Measurements from ENCODE around the gene SLC25A25. TPM values are rescaled to one million over a fixed set of nuclear protein-coding genes. Genes with fewer than 3 reads are reported as not detected.

SLC25A25 gene
- total RNA-seq, 1 experiment from 2014 or later = 4.1 TPM

DNA sequence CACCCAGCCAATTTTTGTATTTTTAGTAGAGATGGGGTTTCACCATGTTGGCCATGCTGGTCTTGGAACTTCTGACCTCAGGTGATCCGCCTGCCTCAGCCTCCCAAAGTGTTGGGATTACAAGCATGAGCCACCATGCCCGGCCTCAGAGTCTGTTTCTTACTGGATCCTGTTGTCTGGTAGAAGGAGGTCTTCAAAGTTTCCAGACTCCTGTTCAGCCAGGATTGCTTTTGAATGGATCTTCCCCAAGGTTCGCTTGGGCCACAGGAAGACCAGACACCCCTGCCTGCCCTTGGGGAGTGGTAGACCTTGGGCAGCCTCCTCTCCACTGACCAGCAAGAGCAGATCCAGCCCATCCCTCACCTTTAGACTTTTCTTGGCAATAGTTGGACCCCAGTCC, 73.6 kb downstream of the SLC25A25 start:
- Histone ChIP-seq H2AFZ (ENCODE audit: low read length) (no peak overlapping the region), H3K27me3 (ENCODE audit: low read length) (no peaks in the 10 kb centered on the region), H3K79me2 (ENCODE audit: low read length) (no peaks in the 10 kb centered on the region), H3K4me2 (ENCODE audit: low read depth, low read length, poor library complexity, severe bottlenecking) (no peak overlapping the region), H3K9me2 (replicated peaks; ENCODE audit: insufficient read depth, low read length) (no peaks in the 10 kb centered on the region), H3K4me3 (ENCODE audit: low read length) (no peak overlapping the region), H3K27ac (ENCODE audit: low read length) (no peak overlapping the region), H3K4me1 (ENCODE audit: low read length) (no peaks in the 10 kb centered on the region), H4K20me1 (ENCODE audit: insufficient read depth, low read depth, low read length) (no peaks in the 10 kb centered on the region), H3K9me3 (ENCODE audit: low read length) (no peaks in the 10 kb centered on the region), H3K36me3 (ENCODE audit: insufficient read depth, low read length) (no peaks in the 10 kb centered on the region), H3K9ac (ENCODE audit: low read length) (no peak overlapping the region)
- DNase-seq = no peak

DNA sequence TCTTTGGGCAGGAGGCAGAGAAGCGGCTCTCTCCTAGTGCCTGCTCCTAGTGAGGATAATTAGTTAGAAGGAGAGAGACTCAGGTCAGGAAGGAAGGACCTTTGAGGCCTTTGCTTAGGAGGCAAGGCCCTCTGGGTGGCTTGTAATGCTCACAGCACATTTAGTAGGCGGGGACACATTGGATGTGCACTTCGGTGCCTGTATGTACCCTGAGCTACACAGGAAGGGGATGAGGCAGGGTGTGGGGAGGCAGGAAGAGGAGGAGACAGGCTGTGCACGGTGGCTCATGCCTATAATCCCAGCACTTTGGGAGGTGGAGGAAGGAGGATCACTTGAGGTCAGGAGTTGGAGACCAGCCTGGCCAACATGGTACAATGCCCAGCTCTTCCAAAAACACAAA, 74.0 kb downstream of the SLC25A25 start:
- H3K4me3 ChIP-seq (ENCODE audit: low read length) = no peak overlapping the region
- H3K9ac ChIP-seq (ENCODE audit: low read length) = no peak overlapping the region
- no peaks in the 10 kb centered on the region for H3K9me3 ChIP-seq (ENCODE audit: low read length)
- no peaks in the 10 kb centered on the region for H3K27me3 ChIP-seq (ENCODE audit: low read length)
- no peak for DNase-seq
- H3K27ac ChIP-seq (ENCODE audit: low read length) = no peak overlapping the region
- no peaks in the 10 kb centered on the region for H4K20me1 ChIP-seq (ENCODE audit: insufficient read depth, low read depth, low read length)
- H3K79me2 ChIP-seq (ENCODE audit: low read length) = no peaks in the 10 kb centered on the region
- H3K4me1 ChIP-seq (ENCODE audit: low read length) = no peaks in the 10 kb centered on the region
- no peak overlapping the region for H3K4me2 ChIP-seq (ENCODE audit: low read depth, low read length, poor library complexity, severe bottlenecking)
- no peaks in the 10 kb centered on the region for H3K9me2 ChIP-seq (replicated peaks; ENCODE audit: insufficient read depth, low read length)
- no peak overlapping the region for H2AFZ ChIP-seq (ENCODE audit: low read length)
- no peaks in the 10 kb centered on the region for H3K36me3 ChIP-seq (ENCODE audit: insufficient read depth, low read length)

DNA sequence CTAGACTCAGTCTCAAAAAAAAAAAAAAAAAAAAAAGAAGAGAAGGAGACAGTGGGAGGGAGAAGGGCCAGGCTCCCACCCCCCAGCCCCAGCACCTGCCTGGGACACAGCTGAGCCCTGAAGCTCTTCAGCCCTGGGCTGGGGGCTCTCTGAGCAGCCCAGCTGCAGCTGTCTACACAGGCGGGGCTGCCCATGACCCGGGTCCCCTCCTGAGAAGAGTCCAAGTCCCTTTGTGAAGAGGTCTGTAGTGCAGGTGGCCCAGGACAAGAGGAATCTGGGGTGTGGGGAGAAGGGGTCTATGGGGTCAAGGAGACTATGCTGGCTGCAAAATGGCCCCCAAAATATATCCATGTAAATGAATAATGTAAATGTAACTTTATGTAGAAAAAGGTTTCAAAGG, 74.6 kb downstream of the SLC25A25 start:
- Histone ChIP-seq H3K4me1 (ENCODE audit: low read length) (no peaks in the 10 kb centered on the region), H3K27me3 (ENCODE audit: low read length) (no peaks in the 10 kb centered on the region), H2AFZ (ENCODE audit: low read length) (no peak overlapping the region), H3K27ac (ENCODE audit: low read length) (no peak overlapping the region), H3K4me2 (ENCODE audit: low read depth, low read length, poor library complexity, severe bottlenecking) (no peak overlapping the region), H3K9ac (ENCODE audit: low read length) (no peak overlapping the region), H3K79me2 (ENCODE audit: low read length) (no peaks in the 10 kb centered on the region), H3K4me3 (ENCODE audit: low read length) (no peak overlapping the region), H4K20me1 (ENCODE audit: insufficient read depth, low read depth, low read length) (no peaks in the 10 kb centered on the region), H3K9me2 (replicated peaks; ENCODE audit: insufficient read depth, low read length) (no peaks in the 10 kb centered on the region), H3K9me3 (ENCODE audit: low read length) (no peaks in the 10 kb centered on the region), H3K36me3 (ENCODE audit: insufficient read depth, low read length) (no peaks in the 10 kb centered on the region)
- DNase-seq = no peak

DNA sequence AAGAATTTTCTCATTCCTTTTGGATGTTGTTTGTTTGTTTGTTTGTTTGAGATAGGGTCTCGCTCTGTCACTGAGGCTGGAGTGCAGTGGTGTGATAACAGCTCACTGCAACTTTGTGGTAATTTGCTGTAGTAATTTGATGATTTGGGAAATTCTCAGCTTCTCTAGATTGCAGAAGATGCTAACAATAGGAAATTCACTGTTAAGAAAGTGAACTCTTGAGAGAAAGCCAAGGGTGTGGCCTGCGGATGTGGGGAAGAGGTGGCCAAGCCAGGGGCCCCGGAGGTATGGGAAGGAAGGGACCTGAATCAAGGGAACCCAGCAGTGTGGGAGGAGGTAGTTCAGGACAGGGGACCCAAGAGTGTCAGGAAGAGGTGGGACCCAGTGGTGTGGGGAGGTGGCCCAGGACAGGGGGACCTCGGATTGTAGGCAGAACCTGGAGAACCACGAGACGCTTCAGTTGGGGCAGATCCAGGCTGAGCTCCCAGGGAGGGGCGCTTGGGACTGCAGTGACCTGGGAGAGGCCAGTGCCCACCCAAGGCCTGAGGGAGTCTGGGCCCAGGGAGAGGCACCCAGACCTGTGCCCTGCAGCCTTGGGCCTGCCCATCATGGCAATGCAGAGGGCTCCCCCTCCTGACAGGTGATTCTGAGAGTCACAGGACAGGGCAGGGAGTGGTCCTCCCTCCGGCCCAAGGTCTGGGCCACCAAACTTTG, 75.7 kb downstream of the SLC25A25 start:
- Histone ChIP-seq H3K9me3 (ENCODE audit: low read length) (no peaks in the 10 kb centered on the region), H3K27me3 (ENCODE audit: low read length) (no peaks in the 10 kb centered on the region), H3K79me2 (ENCODE audit: low read length) (no peaks in the 10 kb centered on the region), H3K4me1 (ENCODE audit: low read length) (no peaks in the 10 kb centered on the region), H4K20me1 (ENCODE audit: insufficient read depth, low read depth, low read length) (no peaks in the 10 kb centered on the region), H3K4me3 (ENCODE audit: low read length) (no peak overlapping the region), H3K9me2 (replicated peaks; ENCODE audit: insufficient read depth, low read length) (no peaks in the 10 kb centered on the region), H3K9ac (ENCODE audit: low read length) (no peak overlapping the region), H3K36me3 (ENCODE audit: insufficient read depth, low read length) (no peaks in the 10 kb centered on the region), H3K4me2 (ENCODE audit: low read depth, low read length, poor library complexity, severe bottlenecking) (no peak overlapping the region), H3K27ac (ENCODE audit: low read length) (no peak overlapping the region), H2AFZ (ENCODE audit: low read length) (no peak overlapping the region)
- DNase-seq = no peak

DNA sequence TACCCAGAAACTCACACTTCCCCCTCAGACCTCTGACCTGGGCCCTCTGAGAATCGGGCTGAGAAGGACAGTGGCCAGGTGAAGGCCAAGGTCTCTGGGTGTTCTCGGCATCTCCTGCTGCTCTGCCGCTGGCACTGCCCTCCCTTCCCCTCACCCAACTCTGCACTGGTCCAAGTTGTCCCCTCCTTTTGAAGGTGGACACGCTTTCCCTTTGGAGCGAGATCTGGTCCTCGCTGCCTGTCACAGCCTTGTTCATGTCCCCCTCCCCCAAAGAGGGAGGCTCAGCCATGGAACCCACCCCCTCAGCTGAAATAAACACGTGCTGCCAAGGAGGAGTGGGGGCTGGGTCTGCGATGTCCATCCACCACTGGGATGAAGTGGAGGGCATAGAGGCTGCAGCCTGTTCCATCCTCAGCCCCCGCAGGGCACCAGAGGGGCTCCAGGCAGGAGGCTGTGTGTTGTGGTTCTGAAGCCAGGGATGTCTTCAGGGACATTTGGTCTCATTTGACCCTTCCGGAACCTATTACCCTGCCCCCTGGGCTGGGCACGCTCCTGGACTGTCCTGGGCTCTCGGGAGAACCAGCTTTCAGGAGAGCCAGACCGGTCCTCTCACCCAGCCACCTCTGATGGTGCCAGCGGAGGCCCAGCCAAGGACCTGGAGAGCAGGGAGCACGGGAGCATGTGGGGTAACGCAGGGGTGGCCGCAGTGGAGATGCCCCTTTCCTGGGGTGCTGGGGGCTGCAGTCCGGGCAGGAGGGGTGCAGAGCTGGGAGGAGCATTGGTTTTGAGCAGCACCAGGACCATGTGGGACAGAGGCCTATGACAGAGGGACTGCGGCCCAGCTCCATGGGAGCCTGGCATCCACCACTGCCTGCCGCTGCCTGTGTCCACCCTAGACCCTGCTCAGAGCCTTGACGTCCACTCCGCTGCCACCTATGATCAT, 76.5 kb downstream of the SLC25A25 start:
- no peak overlapping the region for H3K9ac ChIP-seq (ENCODE audit: low read length)

DNA sequence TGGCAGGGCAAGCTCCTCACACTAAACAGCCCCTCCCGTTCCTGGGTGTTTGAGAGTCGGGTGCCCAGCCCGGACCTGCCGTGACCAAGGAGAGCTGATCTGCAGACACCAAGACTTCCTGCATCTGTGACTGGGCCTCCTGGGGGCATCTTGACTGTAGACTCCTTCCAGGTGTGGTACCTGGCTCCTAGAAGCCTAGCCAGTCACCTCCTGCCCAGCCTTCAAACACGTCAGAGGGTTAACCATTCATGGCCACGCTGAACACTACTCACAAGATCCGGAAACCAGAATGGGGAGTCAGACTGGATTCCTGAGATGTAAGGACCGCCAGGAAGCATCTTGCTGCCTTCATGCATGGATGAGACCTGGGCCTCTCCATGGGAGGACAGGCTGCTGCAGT, 77.5 kb downstream of the SLC25A25 start:
- no peak overlapping the region for H2AFZ ChIP-seq (ENCODE audit: low read length)
- no peak overlapping the region for H3K9ac ChIP-seq (ENCODE audit: low read length)
- H4K20me1 ChIP-seq (ENCODE audit: insufficient read depth, low read depth, low read length) = no peaks in the 10 kb centered on the region
- H3K27ac ChIP-seq (ENCODE audit: low read length) = no peak overlapping the region
- no peaks in the 10 kb centered on the region for H3K9me2 ChIP-seq (replicated peaks; ENCODE audit: insufficient read depth, low read length)
- no peaks in the 10 kb centered on the region for H3K9me3 ChIP-seq (ENCODE audit: low read length)
- H3K79me2 ChIP-seq (ENCODE audit: low read length) = no peaks in the 10 kb centered on the region
- H3K4me3 ChIP-seq (ENCODE audit: low read length) = no peak overlapping the region
- no peaks in the 10 kb centered on the region for H3K4me1 ChIP-seq (ENCODE audit: low read length)
- no peak for DNase-seq
- no peaks in the 10 kb centered on the region for H3K36me3 ChIP-seq (ENCODE audit: insufficient read depth, low read length)
- no peaks in the 10 kb centered on the region for H3K27me3 ChIP-seq (ENCODE audit: low read length)
- H3K4me2 ChIP-seq (ENCODE audit: low read depth, low read length, poor library complexity, severe bottlenecking) = no peak overlapping the region

More for the DNA sequence above, 76.5 kb downstream of the SLC25A25 start:
- no peaks in the 10 kb centered on the region for H3K9me2 ChIP-seq (replicated peaks; ENCODE audit: insufficient read depth, low read length)
- no peaks in the 10 kb centered on the region for H3K79me2 ChIP-seq (ENCODE audit: low read length)
- no peaks in the 10 kb centered on the region for H4K20me1 ChIP-seq (ENCODE audit: insufficient read depth, low read depth, low read length)
- H3K4me1 ChIP-seq (ENCODE audit: low read length) = no peaks in the 10 kb centered on the region
- H2AFZ ChIP-seq (ENCODE audit: low read length) = no peak overlapping the region
- no peak overlapping the region for H3K27ac ChIP-seq (ENCODE audit: low read length)
- no peak for DNase-seq
- H3K9me3 ChIP-seq (ENCODE audit: low read length) = no peaks in the 10 kb centered on the region
- no peaks in the 10 kb centered on the region for H3K27me3 ChIP-seq (ENCODE audit: low read length)
- no peaks in the 10 kb centered on the region for H3K36me3 ChIP-seq (ENCODE audit: insufficient read depth, low read length)
- no peak overlapping the region for H3K4me2 ChIP-seq (ENCODE audit: low read depth, low read length, poor library complexity, severe bottlenecking)
- no peak overlapping the region for H3K4me3 ChIP-seq (ENCODE audit: low read length)

DNA sequence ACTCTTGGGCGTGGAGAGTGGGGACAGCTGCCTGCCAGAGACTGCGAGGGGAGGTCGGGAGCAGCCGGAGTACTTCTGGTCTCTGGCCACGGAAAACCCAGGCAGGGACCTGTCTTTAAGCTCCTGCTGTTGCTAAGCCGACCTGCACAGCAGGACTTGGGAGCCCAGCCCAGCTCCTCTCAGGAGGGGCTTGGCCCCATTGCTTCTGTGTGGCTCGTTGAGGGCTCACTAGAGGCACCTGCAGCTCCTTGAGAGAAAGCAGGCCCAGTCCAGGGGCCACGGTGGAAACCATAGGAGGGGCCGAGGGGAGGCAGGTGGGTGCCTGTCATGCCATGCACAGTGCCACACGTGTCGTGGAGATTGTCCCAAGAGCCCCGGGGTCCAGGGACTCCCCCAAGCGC, 77.9 kb downstream of the SLC25A25 start:
- H3K9ac ChIP-seq (ENCODE audit: low read length) = no peak overlapping the region
- no peaks in the 10 kb centered on the region for H3K36me3 ChIP-seq (ENCODE audit: insufficient read depth, low read length)
- H3K79me2 ChIP-seq (ENCODE audit: low read length) = no peaks in the 10 kb centered on the region
- H3K9me3 ChIP-seq (ENCODE audit: low read length) = no peaks in the 10 kb centered on the region
- no peaks in the 10 kb centered on the region for H4K20me1 ChIP-seq (ENCODE audit: insufficient read depth, low read depth, low read length)
- no peak overlapping the region for H2AFZ ChIP-seq (ENCODE audit: low read length)
- H3K4me2 ChIP-seq (ENCODE audit: low read depth, low read length, poor library complexity, severe bottlenecking) = no peak overlapping the region
- no peaks in the 10 kb centered on the region for H3K4me1 ChIP-seq (ENCODE audit: low read length)
- H3K9me2 ChIP-seq (replicated peaks; ENCODE audit: insufficient read depth, low read length) = no peaks in the 10 kb centered on the region
- H3K27ac ChIP-seq (ENCODE audit: low read length) = no peak overlapping the region
- no peak for DNase-seq
- H3K27me3 ChIP-seq (ENCODE audit: low read length) = no peaks in the 10 kb centered on the region
- H3K4me3 ChIP-seq (ENCODE audit: low read length) = no peak overlapping the region

DNA sequence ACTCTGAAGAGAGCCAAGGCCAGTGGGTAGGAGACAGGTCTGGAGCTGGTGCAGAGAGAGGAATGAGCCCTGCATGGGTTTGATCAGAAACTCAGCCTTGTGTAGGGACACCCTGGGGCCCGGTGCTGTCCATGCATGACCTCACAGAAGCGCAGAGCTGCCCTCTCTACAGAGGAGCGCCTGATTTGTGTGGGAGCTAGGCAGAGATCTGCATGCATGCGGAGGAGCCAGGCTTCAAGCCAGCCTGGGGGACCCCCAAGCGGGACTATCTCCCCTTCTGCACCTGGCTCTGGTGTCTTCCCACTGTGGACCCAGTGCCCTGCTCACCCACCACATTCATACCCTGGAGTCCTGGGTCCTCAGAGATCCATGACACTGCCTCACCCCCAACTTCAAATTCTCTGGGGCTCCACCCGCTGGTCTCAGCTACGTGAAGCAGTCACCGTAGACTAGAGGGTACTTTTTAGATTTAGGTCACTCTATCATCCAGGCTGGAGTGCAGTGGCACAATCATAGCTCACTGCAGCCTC, 78.6 kb downstream of the SLC25A25 start:
- Histone ChIP-seq H2AFZ (ENCODE audit: low read length) (no peak overlapping the region), H3K9ac (ENCODE audit: low read length) (no peak overlapping the region), H3K27me3 (ENCODE audit: low read length) (no peaks in the 10 kb centered on the region), H3K79me2 (ENCODE audit: low read length) (no peaks in the 10 kb centered on the region), H3K36me3 (ENCODE audit: insufficient read depth, low read length) (no peaks in the 10 kb centered on the region), H3K9me2 (replicated peaks; ENCODE audit: insufficient read depth, low read length) (no peaks in the 10 kb centered on the region), H3K4me1 (ENCODE audit: low read length) (no peaks in the 10 kb centered on the region), H3K4me2 (ENCODE audit: low read depth, low read length, poor library complexity, severe bottlenecking) (no peak overlapping the region), H4K20me1 (ENCODE audit: insufficient read depth, low read depth, low read length) (no peaks in the 10 kb centered on the region), H3K9me3 (ENCODE audit: low read length) (no peaks in the 10 kb centered on the region), H3K27ac (ENCODE audit: low read length) (no peak overlapping the region), H3K4me3 (ENCODE audit: low read length) (no peak overlapping the region)
- DNase-seq = no peak
